ENCODE data around the gene SDS.

SDS gene

GRCh38 chr12:113418213-113418879, 14.7 kb upstream of the SDS start:
- TF ChIP-seq ZNF274 (IDR thresholded peaks at IDR 0.05; ENCODE audit: low read depth, low read length), result no peak
- no peak overlapping the region for H3K4me3 ChIP-seq (ENCODE audit: low read length)

GRCh38 chr12:113416091-113416754, 12.5 kb upstream of the SDS start:
- TF ChIP-seq ZNF274 (IDR thresholded peaks at IDR 0.05; ENCODE audit: low read depth, low read length), result no peak
- no peak overlapping the region for H3K4me3 ChIP-seq (ENCODE audit: low read length)

DNA sequence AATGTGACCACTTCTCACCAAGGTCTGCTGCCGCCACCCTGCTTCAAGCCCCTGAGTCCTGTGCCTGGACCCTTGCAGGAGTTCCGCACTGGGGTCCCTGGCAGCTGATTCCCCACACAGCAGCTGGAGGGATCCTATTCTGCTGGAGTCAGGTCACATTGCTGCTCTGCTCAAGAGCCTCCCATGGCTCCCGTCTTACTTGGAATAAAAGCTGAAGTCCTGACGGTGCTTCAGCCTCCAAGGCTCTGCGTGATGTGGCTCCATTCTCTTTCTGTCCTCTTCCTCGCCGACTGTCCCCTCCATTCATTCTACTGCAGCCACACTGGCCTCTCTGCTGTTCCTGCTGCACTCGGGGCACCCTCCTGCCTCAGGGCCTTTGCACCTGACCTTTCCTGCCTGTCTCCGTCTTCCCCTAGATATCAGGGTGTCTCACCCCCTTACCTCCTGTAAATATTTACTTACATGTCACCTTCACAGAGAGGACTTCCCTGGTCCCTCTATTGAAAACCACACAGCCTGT, 10.9 kb upstream of the SDS start:
- TF ChIP-seq ZNF274 (IDR thresholded peaks at IDR 0.05; ENCODE audit: low read depth, low read length), result no peak
- H3K4me3 ChIP-seq (ENCODE audit: low read length), result no peak overlapping the region

- no peak for TF ChIP-seq ZNF274 (IDR thresholded peaks at IDR 0.05; ENCODE audit: low read depth, low read length)
- no peak overlapping the region for H3K4me3 ChIP-seq (ENCODE audit: low read length)
Measured at GRCh38 chr12:113413488-113413939, 9.8 kb upstream of the SDS start.

DNA sequence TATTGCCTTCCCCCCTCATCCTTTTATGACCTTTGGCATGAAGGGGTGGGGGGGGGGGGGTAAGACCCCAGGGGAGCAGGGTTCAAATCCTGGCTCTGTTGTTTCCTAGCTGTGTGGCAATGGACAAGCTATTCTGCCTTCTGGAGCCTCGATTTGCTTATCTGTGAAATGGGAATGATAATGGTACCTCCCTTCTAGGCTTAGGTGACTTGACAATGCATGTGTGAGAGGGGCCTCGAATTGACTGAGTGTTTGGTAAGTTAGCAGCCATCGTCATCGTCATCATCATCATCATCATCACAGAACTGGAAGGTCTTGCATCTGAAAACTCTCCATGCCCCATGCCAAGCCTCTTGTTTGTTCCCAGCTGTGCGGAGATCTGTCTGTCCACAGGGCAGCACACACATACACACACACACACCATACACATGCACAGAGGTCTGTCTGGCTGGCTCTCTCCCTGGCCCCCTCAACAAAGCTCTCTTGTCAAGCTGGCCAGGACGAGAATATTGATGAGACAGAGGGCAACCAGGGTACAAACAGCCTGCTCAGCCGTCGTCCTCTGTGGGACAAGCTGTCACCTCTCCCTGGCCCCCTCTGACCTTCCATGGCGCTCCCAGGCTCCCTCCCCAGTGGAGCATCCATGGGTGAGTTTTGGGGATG, 5.9 kb upstream of the SDS start:
- H3K4me3 ChIP-seq (ENCODE audit: low read length), result no peak overlapping the region
- TF ChIP-seq ZNF274 (IDR thresholded peaks at IDR 0.05; ENCODE audit: low read depth, low read length), result no peak

GRCh38 chr12:113408756-113409298, 5.1 kb upstream of the SDS start:
- TF ChIP-seq ZNF274 (IDR thresholded peaks at IDR 0.05; ENCODE audit: low read depth, low read length), result no peak
- no peak overlapping the region for H3K4me3 ChIP-seq (ENCODE audit: low read length)

- no peak for TF ChIP-seq ZNF274 (IDR thresholded peaks at IDR 0.05; ENCODE audit: low read depth, low read length)
- no peak overlapping the region for H3K4me3 ChIP-seq (ENCODE audit: low read length)
Measured at GRCh38 chr12:113407931-113408600, 4.4 kb upstream of the SDS start.

DNA sequence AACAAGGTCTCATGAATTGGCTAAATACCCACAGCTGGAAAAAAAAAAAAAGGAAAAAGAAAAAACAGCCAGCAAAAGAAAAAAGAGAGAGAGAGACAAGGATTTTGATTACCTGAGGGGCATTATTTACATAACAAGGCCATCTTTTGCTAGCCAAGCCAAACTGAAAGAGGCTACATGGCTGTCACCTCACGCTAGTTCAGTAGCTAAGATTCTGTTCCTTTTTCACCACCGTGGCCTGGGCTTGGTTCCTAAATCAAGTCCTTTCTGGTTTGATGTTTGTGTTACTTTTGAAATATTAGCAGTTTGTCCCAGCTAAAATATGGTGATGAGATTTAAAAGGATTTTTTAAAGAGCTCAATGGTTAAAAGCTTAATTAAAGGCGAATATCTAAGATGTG, 2.0 kb upstream of the SDS start:
- TF ChIP-seq ZNF274 (IDR thresholded peaks at IDR 0.05; ENCODE audit: low read depth, low read length), result no peak
- H3K4me3 ChIP-seq (ENCODE audit: low read length), result no peak overlapping the region

DNA sequence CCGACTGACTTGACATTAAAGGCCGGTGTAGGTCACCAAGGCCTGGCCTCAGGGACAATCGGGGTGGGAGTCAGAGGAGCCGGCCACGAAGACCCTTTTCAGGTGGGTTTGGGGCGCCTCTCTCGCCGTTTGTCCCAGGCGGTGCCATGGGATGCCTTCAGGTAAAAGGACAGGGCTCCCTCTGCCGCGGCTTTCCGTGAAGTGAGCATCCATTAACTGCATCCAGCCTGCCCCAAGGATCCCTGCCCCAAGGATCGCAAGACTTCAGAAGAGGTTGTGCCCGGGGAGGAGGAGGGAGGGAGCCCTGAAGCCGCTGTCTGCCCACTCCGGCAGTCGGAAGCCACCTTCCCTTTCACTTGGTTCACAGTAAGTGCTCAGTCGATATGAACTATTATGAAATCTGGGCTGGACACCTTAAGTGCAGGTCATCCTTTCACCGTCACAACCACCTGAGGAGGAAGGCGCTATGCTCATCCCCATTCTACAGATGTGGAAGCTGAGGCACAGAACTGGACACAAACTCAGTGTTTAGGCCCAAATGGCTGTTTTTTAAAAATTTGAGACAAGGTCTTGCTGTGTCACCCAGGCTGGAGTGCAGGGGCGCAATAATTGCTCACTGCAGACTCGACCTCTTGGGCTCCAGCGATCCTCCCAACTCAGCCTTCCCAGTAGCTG, 964 bp downstream of the SDS start:
- TF ChIP-seq ZNF274 (IDR thresholded peaks at IDR 0.05; ENCODE audit: low read depth, low read length), result no peak
- H3K4me3 ChIP-seq (ENCODE audit: low read length), result no peak overlapping the region

DNA sequence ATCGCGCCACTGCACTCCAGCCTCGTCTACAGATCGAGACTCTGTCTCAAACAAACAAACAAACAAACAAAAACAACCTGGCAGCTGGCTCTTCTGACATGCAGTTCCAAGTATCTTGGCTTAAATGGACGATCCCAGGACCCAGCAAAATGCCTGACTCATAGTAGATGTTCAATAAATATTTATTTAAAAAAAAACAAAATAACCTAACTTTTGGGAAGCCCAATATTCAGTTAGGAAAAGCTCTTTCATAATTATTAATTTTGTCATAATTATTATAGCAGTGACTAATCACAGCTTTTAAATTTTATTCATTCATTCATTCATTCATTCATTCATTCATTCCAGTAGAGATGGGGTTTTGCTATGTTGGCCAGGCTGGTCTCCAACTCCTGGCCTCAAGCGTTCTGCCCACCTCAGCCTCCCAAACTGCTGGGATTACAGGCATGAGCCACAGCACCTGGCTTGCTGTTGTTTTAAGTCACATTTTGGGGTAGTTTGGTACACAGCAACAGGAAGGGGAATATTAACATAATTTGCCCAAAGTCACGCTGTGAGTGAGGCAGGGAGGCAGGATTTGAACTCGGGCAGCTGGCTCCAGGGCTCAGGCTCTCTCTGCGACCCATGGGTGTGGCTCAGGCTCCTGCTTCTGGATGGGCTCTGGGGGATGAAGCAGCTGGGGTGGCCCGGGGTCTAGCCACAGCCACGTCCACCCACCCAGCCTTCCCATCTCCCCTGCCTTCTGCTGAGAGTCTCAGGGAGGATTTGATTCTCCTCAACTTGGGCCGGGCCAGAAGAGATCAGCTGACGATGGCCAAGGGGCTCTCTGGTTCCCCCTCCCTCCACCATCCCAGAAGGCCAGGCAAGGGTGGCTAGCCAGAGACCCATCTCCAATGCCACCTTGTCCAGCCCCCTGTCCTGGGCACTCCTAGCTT, 2.4 kb downstream of the SDS start:
- no peak overlapping the region for H3K4me3 ChIP-seq (ENCODE audit: low read length)
- TF ChIP-seq ZNF274 (IDR thresholded peaks at IDR 0.05; ENCODE audit: low read depth, low read length), result no peak

- TF ChIP-seq ZNF274 (IDR thresholded peaks at IDR 0.05; ENCODE audit: low read depth, low read length), result no peak
- no peak overlapping the region for H3K4me3 ChIP-seq (ENCODE audit: low read length)
Measured at GRCh38 chr12:113400362-113400761, 3.3 kb downstream of the SDS start.

GRCh38 chr12:113399490-113399889, 4.2 kb downstream of the SDS start:
- TF ChIP-seq ZNF274 (IDR thresholded peaks at IDR 0.05; ENCODE audit: low read depth, low read length), result no peak
- no peak overlapping the region for H3K4me3 ChIP-seq (ENCODE audit: low read length)
